Activated CD4-positive, alpha-beta T cell treated with anti-CD3 and anti-CD28 coated beads, Interleukin-2, amount 50 U/mL, for 24 hours (primary cell): ENCODE results near the gene ADAM8.

ENCODE experiments used
- DNase-seq, 2 donors: peaks; one replicate each; pipeline ENCODE4 v3.0.0-alpha.2; 2020; ENCODE audit warnings: low read depth in 1 of 2, low spot score in 1 of 2

Gene ADAM8

GRCh38 chr10:133282846-133283390, 6.2 kb upstream of the ADAM8 start:
- DNase-seq, result no peak

GRCh38 chr10:133281628-133282372, 5.1 kb upstream of the ADAM8 start:
- no peak for DNase-seq

GRCh38 chr10:133281084-133281483, 4.4 kb upstream of the ADAM8 start:
- no peak for DNase-seq

GRCh38 chr10:133280391-133281059, 3.9 kb upstream of the ADAM8 start:
- DNase-seq, result no peak

- DNase-seq, result no peak
These were observed 2.9 kb upstream of the ADAM8 start for GRCh38 chr10:133279326-133280226.

- DNase-seq, result no peak
These were observed 2.1 kb upstream of the ADAM8 start for GRCh38 chr10:133278577-133279265.

- DNase-seq, result no peak
These were observed 1.4 kb upstream of the ADAM8 start for GRCh38 chr10:133277993-133278576.

GRCh38 chr10:133277277-133277992, 767 bp upstream of the ADAM8 start:
- DNase-seq, result no peak

GRCh38 chr10:133276100-133276434, 601 bp downstream of the ADAM8 start:
- DNase-seq, result no peak

GRCh38 chr10:133275684-133276092, 980 bp downstream of the ADAM8 start:
- no peak for DNase-seq

- DNase-seq, result peak; percentile 72 to 84
These were observed 1.7 kb downstream of the ADAM8 start for GRCh38 chr10:133274751-133275683.

- DNase-seq, result no peak
These were observed 3.0 kb downstream of the ADAM8 start for GRCh38 chr10:133273534-133274143.

- DNase-seq, result no peak
These were observed 3.7 kb downstream of the ADAM8 start for GRCh38 chr10:133272964-133273420.

- no peak for DNase-seq
These were observed 4.2 kb downstream of the ADAM8 start for GRCh38 chr10:133272301-133272963.

- DNase-seq, result no peak
These were observed 5.0 kb downstream of the ADAM8 start for GRCh38 chr10:133271521-133272300.

- DNase-seq, result no peak
These were observed 5.8 kb downstream of the ADAM8 start for GRCh38 chr10:133270773-133271297.

- DNase-seq, result no peak
These were observed 6.5 kb downstream of the ADAM8 start for GRCh38 chr10:133270204-133270603.
